Peyer's patch (tissue), 4 donors: ENCODE data around the gene KRT83.

Source experiments
- POLR2A ChIP-seq, 2 donors: fragments of 450-650 bp; IDR thresholded peaks; one replicate each; pipeline ENCODE4 v1.5.1; 2017; ENCODE audit warnings: antibody characterized with exemption in 2 of 2, mild to moderate bottlenecking in 2 of 2, moderate library complexity in 2 of 2
- TF ChIP-seq, protein P1 (sequence below), 6 experiments: fragments of 450-650 bp in 4 of 6; fragments of 200-600 bp in 2 of 6; sonication (generic) in 1 of 6; IDR thresholded peaks; one replicate each; pipeline ENCODE4 v1.5.1; 2017 to 2019; ENCODE audit warnings: antibody characterized with exemption in 6 of 6, mild to moderate bottlenecking in 3 of 6, moderate library complexity in 1 of 6

DNA sequence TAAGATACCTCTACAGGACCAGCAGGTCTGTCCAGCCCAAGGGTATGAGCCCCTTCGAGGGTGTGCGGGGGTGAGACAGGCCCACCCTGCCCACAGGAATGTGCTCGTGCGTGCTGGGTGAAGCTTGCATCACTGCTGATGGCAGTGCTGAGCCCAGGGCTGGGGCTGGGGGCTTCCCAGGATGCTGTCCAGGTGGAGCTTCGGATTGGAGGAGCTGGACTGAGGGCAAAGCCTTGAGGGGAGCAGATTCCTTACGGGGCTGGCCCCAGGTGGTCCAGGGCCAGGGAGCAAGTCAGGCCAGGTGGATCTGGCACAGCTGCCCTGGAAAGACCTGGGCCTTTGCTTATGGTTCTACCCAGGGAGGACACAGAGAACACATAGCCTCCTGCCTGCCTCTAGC, 48.6 kb upstream of the KRT83 start:
- TF ChIP-seq, protein P1, sequence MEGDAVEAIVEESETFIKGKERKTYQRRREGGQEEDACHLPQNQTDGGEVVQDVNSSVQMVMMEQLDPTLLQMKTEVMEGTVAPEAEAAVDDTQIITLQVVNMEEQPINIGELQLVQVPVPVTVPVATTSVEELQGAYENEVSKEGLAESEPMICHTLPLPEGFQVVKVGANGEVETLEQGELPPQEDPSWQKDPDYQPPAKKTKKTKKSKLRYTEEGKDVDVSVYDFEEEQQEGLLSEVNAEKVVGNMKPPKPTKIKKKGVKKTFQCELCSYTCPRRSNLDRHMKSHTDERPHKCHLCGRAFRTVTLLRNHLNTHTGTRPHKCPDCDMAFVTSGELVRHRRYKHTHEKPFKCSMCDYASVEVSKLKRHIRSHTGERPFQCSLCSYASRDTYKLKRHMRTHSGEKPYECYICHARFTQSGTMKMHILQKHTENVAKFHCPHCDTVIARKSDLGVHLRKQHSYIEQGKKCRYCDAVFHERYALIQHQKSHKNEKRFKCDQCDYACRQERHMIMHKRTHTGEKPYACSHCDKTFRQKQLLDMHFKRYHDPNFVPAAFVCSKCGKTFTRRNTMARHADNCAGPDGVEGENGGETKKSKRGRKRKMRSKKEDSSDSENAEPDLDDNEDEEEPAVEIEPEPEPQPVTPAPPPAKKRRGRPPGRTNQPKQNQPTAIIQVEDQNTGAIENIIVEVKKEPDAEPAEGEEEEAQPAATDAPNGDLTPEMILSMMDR (IDR thresholded peaks at IDR 0.05), result no peak
- no peak for TF ChIP-seq POLR2A (IDR thresholded peaks at IDR 0.05)
